HG03442 (cell line): ENCODE results near the gene SLC35F3.
"Not testable (repeated sequence)": the region's sequence is repeated elsewhere in the genome, so short reads cannot be mapped to it uniquely, and the experiment has no call there.

Source experiments
- ATAC-seq: cut with Tn5 transposase; IDR thresholded peaks from one replicate; pipeline ENCODE4 v1.9.1; 2021; ENCODE audit warnings: mild to moderate bottlenecking, moderate library complexity; ENCODE audit not compliant: unreplicated experiment

The SLC35F3 gene

DNA sequence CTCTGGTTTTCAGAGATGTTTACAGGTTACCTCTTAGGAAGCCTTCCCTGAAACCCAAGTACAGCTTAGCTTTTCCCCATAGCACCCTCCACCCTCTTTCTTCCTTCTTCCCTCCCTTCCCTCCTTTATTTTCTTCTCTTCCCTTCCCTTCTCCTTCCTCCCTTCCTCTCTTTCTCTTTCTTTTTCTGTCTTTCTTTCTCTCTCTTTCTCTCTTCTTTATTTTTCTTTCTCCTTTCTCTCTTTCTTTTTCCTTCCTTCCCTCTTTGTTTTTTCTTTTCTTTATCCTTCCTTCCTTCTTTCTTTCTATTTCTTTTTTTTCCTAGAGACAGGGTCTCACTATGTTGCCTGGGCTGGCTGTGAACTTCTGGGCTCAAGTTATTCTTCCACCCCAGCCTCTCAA is 231.6 kb downstream of the SLC35F3 start:
- no peak for ATAC-seq

DNA sequence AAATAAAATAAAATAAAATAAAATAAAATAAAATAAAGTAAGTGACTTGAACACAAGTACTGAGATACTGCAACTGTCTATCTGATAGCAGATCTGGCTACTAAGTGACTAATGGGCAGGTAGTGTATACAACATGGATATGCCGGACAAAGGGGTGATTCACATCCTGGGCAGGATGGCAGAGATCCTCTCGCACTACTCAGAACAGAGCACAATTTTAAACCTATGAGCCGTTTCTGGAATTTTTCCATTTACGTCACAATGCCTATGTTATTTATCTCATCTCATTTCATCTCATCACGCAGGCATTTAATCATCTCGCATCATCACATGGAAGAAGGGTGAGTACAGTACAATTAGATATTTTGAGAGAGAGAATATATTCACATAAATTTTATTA is 235.5 kb downstream of the SLC35F3 start:
- ATAC-seq = no peak

DNA sequence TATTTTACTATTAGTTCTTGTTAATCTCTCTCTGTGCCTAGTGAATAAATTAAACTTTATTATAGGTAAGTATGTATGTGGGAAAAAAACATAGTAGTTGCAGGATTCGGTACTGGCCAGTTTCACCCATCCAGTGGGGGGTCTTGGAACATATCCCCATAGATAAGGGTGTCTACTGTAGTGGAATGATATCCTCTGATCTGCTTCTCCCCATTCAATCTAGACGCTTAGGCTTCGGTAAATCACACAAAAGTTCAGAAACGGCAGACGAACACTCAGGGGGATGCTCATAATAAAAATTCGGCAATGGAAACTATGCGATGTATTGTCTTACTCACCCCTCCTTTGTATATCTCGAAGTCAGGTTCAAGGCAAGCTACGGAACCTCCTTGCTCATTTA is 235.9 kb downstream of the SLC35F3 start:
- ATAC-seq = no peak

DNA sequence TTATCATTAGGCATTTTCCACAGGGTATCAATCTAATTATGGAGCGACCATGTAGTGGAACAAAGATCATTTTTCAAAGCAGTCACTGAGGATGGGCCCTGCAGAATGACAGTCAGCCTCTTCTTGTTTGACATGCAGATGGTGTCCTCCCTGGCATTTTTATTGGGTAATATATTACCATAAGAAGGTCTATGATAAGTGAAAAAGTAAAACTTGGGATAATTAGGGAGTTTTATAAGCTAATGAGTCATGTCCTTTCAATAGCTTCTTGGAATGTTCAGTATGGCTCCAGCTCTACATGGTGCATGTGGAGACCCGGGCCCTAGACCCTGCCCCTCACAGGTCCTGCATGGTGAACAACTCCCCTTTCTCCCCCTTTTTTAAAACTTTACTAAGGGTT is 236.5 kb downstream of the SLC35F3 start:
- no peak for ATAC-seq

DNA sequence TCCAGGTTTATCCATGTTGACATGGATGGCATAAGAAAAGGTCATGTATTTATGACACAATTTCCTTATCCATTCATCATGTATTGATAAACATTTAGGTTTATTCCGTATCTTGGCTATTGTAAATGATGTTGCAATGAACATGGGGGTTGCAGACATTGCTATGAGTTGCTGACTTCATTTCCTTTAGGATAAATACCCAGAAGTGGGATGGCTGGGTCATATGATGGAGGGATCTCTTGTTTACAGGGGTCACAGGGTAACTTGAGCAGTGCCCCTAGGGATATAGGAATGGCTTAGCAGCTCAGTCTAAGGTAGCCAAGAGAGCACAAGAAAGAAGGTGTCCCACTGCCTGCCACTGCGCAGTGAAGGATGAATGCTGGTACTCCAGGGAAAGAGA is 239.2 kb downstream of the SLC35F3 start:
- no peak for ATAC-seq

DNA sequence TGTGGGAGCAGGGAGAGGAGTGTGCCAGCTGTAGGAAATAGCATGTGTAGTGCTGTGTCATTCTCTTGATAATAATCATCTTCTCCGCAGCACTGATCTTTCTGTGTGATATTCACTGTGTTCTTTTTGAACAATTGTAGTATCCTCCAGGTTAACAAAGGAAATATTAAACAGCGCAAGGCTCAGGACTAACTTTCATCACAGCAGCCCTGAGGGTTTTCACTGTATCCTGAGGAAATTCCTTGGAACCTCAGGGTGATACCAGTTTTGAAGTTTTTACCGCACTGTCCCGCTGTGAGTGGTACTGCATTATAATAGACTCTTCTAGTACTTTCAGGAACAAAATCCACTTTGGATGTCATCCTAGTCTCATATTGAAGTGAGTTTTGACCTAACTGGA is 240.4 kb downstream of the SLC35F3 start:
- no peak for ATAC-seq

DNA sequence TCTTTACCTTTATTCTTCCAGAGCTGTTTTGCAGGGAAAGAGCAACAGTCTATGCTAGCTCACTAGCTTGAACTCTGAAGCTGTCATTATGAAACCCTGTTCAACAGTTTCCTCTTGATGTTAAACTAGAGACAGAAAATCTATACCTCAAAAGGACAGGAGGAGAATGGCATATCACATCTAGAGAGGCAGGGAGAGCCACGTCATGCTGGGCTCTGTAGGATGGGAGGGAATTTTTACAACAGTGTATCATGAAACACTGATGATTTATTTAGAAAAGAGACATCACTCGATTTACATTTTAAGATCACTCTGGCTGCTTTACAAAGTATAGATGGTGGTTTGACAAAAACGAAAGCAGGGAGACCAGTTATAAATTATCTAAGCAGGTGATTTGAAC is 243.9 kb downstream of the SLC35F3 start:
- no peak for ATAC-seq

DNA sequence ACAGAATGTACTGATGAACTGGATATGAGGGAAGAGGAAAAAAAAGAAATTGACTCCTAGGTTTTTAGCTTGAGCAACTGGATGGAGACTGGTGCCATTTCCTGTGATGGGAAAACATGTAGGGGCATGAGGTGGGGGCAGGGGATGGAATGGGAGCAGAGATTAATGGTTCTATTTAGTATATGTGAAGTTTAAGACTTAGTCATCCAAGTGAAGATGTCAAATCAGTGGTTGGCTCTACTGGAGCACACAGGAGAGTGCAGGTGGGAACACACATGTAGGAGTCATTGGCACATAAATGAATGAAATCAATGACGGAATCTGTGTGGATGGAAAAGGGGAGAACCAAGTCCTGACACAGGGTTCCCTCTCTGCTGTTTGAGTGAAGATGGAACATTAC is 244.3 kb downstream of the SLC35F3 start:
- ATAC-seq = no peak

DNA sequence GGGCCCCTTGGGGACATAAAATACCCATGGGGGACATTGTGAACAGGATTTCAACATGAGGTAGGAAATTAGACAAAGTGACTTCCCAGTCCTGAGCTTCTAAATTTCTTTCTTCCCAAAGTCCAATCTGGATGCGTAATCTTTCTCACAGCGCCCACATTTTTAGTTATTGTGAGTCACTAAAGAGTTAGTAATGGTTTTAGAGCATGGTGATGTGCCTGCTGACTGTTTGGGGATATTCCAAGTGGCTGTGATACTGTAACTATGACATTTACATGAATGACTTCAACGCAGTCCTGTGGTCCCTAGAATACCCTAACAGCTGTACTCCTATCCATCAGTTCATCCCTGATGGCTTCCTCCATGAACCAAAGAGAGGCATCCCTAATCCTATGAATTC is 244.7 kb downstream of the SLC35F3 start:
- ATAC-seq = no peak

DNA sequence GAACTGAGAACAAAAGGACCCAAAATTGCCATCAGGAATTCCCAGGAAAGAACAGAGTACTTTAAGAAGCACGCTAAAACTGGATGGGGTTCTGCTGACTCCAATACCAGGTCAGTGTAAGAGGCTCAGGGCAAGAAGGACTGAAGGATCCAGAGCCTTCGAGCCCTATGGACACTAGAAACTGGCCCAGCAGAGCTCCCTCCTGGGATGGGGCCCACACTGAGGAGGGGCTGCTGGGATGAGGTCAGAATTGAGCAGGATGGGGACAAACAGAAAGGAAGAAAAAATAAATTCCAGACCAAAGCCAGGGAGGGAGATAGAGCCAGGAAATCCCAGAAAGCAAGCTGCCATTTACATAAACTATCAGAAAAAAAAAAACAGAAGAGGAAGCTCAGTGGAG is 246.4 kb downstream of the SLC35F3 start:
- no peak for ATAC-seq

DNA sequence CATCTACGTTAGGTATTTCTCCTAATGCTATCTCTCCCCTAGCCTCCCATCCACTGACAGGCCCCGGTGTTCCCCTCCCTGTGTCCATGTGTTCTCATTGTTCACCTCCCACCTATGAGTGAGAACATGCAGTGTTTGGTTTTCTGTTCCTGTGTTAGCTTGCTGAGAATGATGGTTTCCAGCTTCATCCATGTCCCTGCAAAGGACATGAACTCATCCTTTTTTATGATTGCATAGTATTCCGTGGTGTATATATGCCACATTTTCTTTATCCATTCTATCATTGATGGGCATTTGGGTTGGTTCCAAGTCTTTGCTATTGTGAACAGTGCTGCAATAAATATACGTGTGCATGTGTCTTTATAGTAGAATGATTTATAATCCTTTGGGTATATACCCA is 247.9 kb downstream of the SLC35F3 start:
- ATAC-seq = not testable (repeated sequence)

DNA sequence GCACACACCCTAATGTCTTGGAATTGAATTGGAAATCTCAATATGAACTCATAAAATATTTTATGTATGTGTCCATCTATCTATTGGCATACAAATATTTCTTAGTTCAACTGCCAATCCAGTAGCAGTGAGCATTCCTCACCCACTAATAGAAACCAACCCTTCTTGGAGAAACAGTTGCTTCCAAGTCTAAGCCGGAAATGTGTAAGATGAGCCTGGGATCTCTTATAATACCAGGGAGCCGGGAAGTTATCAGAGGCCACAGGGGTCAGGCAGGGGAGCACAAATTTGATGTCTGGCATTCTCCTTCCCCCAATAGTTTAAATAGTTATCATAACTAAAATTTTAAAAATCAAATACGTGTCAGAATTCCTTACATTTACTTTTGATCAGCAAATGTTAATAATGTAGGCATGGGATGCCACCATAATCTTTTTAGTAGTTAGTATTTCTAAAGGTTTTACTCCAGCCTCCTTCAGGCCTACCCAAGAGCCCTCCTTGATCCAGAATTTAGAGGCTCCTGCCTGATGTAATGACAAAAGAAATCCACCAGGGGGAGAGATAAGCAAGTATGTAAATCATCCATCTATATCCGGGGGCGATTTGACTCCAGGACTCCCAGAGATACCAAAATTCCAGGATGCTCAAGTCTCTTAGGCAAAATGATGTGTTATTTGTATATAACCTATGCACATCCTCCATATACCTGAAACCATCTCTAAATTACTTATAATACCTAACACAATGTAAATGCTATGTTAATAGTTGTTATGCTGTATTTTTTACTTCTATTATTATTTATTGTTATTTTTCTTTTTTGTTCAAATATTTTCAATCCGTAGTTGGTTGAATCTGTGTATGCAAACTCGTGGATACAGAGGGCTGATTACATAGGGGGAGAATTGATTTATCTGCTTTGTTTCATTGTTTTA is 250.1 kb downstream of the SLC35F3 start:
- no peak for ATAC-seq

DNA sequence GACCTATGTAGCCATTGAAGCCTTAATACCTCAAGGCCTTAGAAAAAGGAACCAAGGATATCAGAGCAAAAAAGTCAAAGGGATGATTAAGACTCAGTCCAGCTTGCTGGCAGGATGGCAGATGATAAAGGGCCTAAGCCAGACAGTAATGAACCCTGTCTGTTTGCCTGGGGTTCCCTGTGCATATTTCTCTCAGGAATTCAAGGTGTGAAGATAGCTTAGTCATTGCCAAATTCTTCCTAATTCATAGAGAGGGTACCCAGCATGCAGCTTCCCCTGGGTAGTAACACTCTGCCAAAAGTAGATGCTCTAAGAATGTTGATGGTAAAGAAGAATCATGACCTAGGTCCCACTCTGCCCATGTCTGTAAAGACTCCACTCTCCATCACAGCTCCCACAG is 258.2 kb downstream of the SLC35F3 start:
- ATAC-seq = no peak

DNA sequence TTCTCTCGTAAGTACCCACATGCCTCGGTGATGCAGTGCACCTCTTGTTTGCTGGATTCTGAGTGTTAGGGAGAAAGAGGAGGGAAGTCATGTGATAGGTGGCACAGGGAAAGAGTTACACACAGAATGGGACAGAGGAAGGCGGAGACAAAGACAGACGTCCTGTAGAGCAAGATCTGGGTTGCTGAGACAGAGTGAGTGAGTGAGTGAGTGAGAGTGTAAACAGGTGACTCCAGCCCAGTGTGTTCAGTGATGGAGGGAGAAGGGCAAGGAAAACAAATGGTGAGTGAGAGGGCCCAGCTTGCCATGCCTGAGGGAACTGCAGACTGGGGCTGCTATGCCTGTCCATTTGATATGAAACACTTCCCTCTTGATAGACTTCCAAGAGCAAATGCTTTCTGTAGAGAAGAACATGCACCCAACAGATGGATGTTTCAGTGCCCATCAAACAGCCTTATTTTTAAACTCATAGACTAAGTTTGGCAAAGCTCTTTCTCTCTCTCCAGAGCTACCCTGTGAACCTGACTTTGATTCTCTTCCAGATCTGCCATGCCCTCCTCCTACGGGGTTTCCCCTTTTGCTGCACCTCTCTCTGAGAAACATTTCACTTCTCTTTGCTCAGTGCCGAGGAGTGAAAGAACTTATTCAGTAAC is 258.9 kb downstream of the SLC35F3 start:
- no peak for ATAC-seq

DNA sequence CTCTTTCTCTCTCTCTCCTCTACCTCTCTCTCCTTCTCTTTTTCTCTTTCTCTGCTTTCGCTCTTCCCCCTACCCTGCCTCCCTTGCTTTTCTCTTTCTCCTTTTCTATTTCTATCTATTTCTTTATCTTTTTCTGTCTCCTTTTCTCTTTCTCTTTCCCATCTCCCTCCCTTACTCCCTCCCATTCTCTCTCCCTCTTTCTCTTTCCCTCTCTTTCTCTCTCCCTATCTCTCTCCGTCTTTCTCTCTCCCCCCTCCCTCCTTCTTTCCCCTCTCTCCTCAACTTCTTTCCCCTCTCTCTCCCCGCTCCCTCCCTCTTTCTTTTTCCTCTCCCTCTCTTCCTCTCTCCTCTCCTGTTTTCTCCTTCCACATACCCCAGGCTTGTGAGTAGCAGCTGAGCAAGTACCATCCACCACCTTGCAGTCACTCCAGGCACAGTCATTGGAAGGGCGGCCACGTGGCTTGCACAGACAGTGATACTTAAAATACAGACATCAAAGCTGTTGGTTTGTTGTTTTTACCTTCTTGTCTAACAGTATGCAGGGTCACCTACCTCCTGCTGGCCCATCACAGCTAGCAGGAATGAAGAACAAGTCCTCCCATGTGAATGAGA is 259.7 kb downstream of the SLC35F3 start:
- ATAC-seq = no peak

DNA sequence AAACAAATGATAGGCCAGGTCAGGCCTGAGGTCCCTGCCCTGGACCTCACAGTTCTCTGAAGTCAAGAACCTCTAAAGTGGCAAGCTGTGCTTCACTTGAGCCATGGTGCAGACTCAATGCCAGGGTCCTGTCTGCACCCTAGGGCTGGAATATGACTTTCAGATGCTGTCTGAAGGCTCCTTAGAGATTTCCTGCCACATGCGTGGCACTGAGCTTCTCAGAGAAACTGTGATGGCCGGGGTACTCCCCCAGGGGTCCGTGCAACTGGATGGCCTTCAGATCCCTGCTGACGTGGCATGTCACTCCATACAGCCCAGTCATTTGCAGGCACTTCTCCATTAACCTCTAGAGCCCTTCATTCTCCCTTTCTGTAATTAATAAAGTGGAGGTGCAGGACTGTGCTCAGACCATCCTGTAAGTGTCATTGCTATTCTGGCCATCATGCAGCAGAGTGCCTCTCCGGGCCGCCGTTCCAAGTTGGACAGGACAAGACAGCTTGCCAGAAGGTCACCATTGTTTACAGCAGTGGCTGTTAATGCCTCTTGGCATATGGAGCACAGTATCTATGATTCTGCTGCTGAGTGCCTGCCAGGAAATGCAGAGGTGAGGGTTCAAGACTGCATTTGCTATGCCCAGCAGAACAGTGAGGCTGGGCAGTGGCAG is 263.7 kb downstream of the SLC35F3 start:
- ATAC-seq = no peak

DNA sequence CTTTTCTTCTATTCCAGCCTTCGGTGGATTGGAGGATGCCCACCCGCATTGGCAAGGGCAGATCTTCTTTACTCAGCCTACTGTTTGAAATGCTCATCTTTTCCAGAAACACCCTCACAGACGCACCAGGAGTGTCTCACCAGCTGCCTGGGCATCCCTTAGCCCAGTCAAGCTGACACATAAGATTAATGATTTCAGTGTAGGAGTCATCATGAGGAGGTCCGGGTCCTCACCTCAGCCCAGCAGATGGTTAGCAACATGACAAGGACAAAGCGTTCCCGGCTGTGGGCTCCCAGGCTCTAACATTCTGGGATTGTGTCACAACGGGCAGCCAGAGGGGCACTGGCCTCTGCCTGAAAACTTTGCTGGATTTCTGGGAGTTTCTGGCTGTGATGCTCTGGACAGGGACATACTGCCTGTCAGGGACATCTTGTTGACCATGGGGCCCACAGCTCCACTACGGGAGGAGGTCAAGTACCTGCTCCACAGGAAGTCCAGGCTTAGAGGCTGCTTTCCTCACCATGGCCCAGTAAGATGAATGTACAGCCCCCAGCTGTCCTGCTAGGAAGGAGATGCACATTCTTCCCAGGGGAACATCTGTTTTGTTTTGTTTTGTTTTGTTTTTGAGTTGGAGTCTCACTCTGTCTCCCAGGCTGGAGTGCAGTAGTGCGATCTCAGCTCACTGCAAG is 264.8 kb downstream of the SLC35F3 start:
- ATAC-seq = no peak

DNA sequence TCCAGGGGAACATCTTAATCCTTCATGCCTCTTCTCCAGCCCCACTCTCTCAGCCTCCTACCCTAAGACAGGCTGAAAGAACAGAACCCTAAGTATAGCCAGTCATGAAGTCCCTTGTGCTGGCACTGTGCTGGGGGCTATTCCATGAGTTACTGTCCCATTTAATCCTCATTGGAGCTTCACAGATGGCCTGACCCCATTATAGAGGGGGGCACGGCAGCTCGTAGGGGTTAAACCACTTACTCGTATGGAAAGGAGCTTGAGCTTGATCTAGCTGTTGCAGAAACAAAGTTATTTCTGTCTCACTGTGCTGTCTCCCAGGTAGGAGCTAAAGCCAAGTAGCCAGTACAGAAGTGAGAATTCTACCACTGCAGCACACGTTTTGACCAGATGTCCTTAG is 265.6 kb downstream of the SLC35F3 start:
- ATAC-seq = no peak

DNA sequence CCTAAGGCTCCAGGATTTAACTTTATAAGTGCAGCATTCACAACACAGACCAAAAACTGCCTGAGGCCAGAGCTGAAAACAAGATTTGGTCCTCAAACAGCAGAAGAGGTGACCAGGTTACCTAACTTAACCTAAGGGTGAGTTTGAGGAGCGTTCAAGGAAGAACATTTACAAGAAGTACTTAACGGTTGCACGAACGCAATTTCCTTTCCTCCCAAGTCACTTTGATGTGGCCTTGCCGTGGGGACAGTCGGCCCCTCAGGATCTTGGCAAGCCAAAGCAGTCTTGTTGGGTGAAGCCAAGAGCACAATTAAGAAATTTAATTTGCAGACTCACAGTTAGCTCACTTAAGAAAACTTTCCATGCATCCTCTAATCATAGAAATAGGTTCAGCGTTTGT is 266.1 kb downstream of the SLC35F3 start:
- no peak for ATAC-seq

DNA sequence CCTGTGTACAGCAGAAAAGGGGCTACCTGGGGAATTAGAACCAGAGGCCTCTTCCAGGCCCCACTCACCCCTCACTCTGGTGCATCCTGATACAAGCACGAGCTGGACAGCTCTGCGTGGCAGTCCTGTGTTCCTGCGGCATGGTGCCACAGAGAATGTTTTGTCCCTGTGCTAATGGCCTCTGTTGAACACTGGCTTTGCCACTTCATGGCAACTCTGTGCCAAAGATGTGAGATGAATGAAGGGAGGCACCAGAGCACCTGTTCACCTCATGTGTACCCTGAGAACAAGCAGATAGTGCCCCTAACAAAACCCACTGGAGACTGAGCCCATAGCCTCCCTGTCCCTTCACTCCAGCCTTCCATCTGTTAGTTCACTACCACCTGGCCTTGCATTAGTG is 269.5 kb downstream of the SLC35F3 start:
- ATAC-seq = no peak

DNA sequence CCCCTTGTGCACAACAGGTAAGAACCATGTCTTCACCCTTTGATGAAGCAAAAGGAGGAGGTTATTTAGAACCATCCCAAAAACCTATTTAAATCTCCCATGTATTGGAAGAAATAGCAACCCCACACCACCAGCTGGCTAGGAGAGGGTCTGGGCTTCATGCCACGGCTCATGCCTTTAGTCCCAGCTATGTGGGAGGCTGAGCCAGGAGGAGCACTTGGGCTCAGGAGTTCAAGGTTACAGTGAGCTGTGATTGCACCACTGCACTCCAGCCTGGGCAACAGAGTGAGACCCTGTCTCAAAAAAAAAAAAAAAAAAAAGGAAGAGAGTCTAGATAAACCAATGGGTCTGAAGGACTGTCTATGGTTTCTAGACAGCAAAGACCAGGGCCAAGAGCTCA is 270.9 kb downstream of the SLC35F3 start:
- no peak for ATAC-seq
